Activated T-cell treated with anti-CD3 and anti-CD28 coated beads for 48 hours (primary cell): Measurements from ENCODE around the gene KIF1B.
"Not testable (repeated sequence)": the region's sequence is repeated elsewhere in the genome, so short reads cannot be mapped to it uniquely, and the experiment has no call there.

Experiments
- DNase-seq: peaks from one replicate; pipeline ENCODE4 v3.0.0-alpha.2; 2020; ENCODE audit warnings: low read depth

KIF1B gene

DNA sequence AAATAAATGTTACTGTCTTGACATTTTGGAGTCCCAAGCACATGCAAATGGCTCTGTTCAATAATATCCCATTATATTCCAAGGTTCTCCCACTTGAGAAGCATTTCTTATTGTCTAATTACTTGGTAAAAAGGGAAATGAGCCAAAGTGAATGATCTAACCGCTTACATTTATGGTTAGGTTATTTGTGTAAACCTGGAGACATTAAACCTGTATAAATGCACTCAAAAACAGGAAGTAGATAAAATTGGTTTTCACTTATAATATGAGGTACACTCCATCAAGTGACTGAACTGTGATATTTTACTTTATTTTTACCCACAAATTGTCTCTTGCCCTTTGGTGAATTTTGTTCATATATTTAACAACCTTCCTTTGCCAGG, 26.8 kb downstream of the KIF1B start:
- no peak for DNase-seq

GRCh38 chr1:10242135-10242534, 31.8 kb downstream of the KIF1B start:
- no peak for DNase-seq

GRCh38 chr1:10242811-10243210, 32.4 kb downstream of the KIF1B start:
- DNase-seq, result no peak

- no peak for DNase-seq
Measured at GRCh38 chr1:10245674-10246073, 35.3 kb downstream of the KIF1B start.

- no peak for DNase-seq
Measured at GRCh38 chr1:10249808-10250457, 39.6 kb downstream of the KIF1B start.

GRCh38 chr1:10250663-10251062, 40.3 kb downstream of the KIF1B start:
- DNase-seq, result no peak

GRCh38 chr1:10251325-10252108, 41.1 kb downstream of the KIF1B start:
- DNase-seq, result not testable (repeated sequence)

DNA sequence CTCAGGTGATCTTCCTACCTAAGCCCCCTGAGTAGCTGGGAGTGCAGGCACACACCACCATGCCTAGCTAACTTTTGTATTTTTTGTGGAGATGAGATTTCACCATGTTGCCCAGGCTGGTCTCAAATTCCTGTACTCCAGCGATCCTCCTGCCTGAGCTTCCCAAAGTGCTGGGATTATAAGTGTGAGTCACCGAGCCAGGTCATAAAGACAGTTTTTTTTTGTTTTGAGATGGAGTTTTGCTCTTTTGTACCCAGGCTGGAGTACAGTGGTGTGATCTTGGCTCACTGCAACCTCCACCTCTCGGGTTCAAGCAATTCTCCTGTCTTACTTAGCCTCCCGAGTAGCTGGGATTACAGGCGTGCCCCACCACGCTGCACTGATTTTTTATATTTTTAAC, 42.1 kb downstream of the KIF1B start:
- DNase-seq, result no peak

GRCh38 chr1:10253149-10253548, 42.8 kb downstream of the KIF1B start:
- DNase-seq, result no peak

GRCh38 chr1:10253755-10254154, 43.4 kb downstream of the KIF1B start:
- no peak for DNase-seq

DNA sequence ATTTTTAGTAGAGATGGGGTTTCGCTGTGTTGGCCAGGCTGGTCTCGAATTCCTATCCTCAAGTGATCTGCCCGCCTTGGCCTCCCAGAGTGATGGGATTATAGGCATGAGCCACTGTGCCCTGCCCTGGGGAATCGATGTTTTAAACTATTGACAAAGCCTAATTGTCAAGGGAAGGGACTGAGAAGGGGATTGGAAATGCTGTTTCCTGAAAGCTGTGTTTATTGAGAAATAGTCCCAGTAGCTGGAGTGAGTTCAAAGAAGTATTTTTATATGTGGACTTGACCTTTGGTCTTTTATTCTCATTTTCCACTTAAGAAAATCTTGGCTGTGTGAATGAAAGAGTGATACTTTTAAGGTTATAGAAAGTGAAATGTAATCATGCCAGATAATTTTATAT, 47.5 kb downstream of the KIF1B start:
- no peak for DNase-seq

- not testable (repeated sequence) for DNase-seq
Measured at GRCh38 chr1:10259547-10259946, 49.2 kb downstream of the KIF1B start.

- DNase-seq, result no peak
Measured at GRCh38 chr1:10263450-10264082, 53.2 kb downstream of the KIF1B start.

GRCh38 chr1:10265027-10265426, 54.7 kb downstream of the KIF1B start:
- DNase-seq, result no peak

- DNase-seq, result no peak
Measured at GRCh38 chr1:10265900-10266299, 55.5 kb downstream of the KIF1B start.

GRCh38 chr1:10267319-10267718, 56.9 kb downstream of the KIF1B start:
- DNase-seq, result no peak

DNA sequence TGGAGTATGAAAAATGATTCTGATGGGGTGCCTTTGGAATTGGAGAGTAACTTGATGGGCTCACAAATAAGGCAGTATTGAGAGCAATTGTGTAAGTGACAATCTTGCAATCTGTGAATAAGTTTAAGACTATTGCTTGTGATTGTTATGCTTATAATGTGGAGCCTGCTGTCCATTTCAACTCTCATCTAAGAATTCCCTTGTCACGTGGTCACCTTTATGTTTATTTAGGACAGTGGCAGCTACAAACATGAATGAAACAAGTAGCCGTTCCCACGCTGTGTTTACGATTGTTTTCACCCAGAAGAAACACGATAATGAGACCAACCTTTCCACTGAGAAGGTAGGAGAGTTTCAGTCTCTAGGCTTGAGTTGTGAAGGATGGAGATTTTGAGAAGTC, 57.6 kb downstream of the KIF1B start:
- no peak for DNase-seq

DNA sequence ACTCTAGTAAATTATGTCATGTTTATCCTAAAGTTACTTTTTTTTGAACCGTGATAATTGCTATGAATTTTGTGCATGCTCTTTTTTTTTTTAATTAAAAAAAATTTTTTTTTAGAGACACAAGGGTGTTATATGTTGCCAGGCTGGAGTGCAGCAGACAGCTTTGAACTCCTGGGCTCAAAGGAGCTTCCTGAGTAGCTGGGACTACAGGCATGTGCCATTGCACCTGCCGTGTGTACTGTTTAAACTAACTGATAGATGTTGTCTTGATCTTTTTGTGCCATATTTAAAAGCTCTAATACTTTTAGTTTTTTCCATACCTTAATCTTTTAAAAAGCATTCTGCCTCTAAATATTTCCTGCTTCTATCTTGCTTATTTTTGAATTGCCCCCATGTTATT, 60.7 kb downstream of the KIF1B start:
- no peak for DNase-seq

- no peak for DNase-seq
Measured at GRCh38 chr1:10271869-10272268, 61.5 kb downstream of the KIF1B start.

DNA sequence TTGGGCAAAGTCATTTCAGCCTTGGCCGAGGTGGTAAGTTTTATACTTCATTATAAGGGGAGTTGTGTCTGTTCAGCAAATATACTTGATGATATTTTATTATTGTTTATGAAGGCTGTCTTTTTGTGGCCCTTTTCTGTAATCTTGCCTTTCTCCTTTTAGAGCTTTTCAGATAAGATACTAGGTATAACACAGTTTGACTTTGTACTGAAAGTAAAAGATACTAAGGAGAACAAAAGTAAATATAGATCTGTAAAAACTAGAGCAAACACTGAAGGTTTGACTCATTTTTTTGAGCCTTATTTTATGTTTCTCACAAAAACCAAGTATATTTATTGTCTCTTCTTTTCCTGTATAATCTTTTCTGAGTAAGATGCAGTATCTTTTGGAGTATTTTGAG, 61.9 kb downstream of the KIF1B start:
- DNase-seq, result no peak

DNA sequence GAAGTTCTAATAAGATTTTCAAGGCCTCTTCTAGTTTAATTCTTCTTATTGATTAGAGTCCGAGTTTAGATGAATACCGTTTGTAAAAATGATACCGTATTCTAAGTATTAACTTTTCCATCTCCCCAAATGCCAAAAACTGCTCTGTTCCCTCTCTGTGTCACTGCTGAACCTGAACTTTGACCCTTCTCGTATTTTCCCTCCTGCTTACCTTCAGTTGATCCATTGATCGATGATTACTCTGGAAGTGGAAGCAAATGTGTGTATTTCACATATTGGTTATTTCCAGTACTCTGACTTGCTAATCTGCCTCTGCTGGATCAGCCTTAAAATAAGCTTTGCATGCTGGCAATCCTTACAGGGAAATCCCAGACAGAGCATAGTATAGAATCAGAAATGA, 68.5 kb downstream of the KIF1B start:
- DNase-seq, result no peak

DNA sequence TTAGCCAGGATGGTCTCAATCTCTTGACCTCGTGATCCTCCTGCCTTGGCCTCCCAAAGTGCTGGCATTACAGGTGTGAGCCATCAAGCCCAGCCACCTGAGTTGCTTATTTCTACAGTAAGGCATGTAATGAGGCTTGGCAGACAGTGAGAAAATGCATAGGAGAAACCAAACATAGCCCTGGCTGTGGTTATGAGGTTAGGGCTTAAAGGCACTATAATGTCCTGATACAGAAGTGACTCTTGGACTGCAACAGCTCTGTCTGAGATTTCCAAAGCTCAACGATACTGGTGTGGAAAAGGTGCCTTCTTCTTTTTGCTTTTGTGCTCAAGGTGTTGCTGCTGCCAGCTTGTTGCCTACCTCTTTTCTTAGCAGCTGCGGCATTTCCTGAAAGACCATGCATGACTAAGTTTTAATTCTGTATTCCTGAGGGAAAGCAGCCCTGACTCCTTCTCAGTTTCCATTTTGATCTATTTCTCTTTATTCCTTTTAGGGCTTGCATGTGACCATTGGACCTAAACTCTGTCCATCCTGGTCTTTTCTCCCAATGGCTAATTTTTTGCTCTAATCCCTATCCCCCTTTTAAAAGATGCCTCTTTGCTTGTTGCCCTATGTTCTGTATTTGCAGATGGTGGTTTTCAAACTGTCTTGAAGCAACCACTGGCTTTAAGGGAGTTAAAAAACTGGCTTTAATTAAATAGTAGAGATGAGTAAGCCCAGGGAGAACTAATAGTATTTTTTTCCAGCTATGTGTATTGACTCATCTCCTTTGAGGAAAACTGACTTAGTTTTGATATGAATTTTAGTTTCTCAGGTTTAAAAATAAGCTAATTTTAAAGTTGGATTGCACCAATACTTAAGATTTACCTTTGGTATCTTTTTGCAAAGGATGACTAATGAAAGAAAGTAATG, 70.3 kb downstream of the KIF1B start:
- no peak for DNase-seq
